GM12891 (cell line): ENCODE measurements around the gene CELF2.

Source experiments
- PAX5 ChIP-seq: IDR thresholded peaks from 2 replicates; pipeline ENCODE4 v1.6.1; 2011; ENCODE audit warnings: low read length, moderate library complexity, mild to moderate bottlenecking; ENCODE audit not compliant: insufficient read depth, severe bottlenecking
- POLR2A ChIP-seq: IDR thresholded peaks from 2 replicates; pipeline ENCODE4 v1.6.1; 2011; ENCODE audit warnings: low read depth, low read length, control low read depth
- SPI1 ChIP-seq: IDR thresholded peaks from 2 replicates; pipeline ENCODE4 v1.6.1; 2011; ENCODE audit warnings: low read depth, low read length, control low read depth
- TAF1 ChIP-seq: IDR thresholded peaks from 2 replicates; pipeline ENCODE4 v1.6.1; 2011; ENCODE audit warnings: low read depth, low read length, control low read depth

DNA sequence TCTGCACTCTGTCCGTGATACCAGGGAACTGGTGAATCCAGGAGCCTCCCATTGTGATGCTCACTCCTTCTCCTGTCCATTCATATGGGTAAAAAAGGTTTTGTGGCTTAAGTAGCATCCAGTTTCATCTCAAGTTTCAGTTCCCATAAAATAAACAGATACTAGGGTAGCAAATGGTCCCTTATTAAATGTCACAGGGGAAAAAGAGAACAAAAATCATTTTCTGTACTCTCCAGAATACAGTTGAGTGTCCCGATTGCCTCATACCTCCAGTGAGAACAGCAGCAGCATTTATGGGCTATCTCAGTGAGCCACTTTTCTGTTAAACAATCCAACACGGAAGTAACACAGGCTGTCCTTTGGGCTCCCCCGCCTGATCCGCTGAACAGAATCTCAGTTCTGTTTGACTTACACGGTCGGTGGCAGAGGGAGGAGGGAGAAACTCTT is 179.6 kb downstream of the CELF2 start:
- TF ChIP-seq TAF1: 0 out of 2 replicates have a peak, but pooled peaks have one; percentile 45
- TF ChIP-seq POLR2A: peak; percentile 74
- TF ChIP-seq PAX5: no peak
- TF ChIP-seq SPI1: peak; percentile 98
